ENCODE measurements around the gene NUP50.
"Not testable (repeated sequence)": the region's sequence is repeated elsewhere in the genome, so short reads cannot be mapped to it uniquely, and the experiment has no call there.

Gene NUP50

GRCh38 chr22:45183974-45184373 is 20.2 kb downstream of the NUP50 start:
- no peak for DNase-seq (ENCODE audit: low read depth)
- no peak for TF ChIP-seq CTCF (IDR thresholded peaks at IDR 0.05; ENCODE audit: control insufficient read depth, extremely low read depth, insufficient read depth)

GRCh38 chr22:45185718-45186514 is 22.2 kb downstream of the NUP50 start:
- no peak overlapping the region for H3K4me3 ChIP-seq (ENCODE audit: low read depth, low read length)
- no peak for DNase-seq (ENCODE audit: low read depth)
- TF ChIP-seq CTCF (IDR thresholded peaks at IDR 0.05; ENCODE audit: control insufficient read depth, extremely low read depth, insufficient read depth), result no peak

More at GRCh38 chr22:45183974-45184373, 20.2 kb downstream of the NUP50 start:
- no peak overlapping the region for H3K4me3 ChIP-seq (ENCODE audit: low read depth, low read length)

GRCh38 chr22:45187891-45188290 is 24.2 kb downstream of the NUP50 start:
- peak; percentile 83 for DNase-seq (ENCODE audit: low read depth)
- no peak for TF ChIP-seq CTCF (IDR thresholded peaks at IDR 0.05; ENCODE audit: control insufficient read depth, extremely low read depth, insufficient read depth)
- H3K4me3 ChIP-seq (ENCODE audit: low read depth, low read length), result no peak overlapping the region

GRCh38 chr22:45188779-45189178 is 25.1 kb downstream of the NUP50 start:
- no peak for DNase-seq (ENCODE audit: low read depth)
- no peak for TF ChIP-seq CTCF (IDR thresholded peaks at IDR 0.05; ENCODE audit: control insufficient read depth, extremely low read depth, insufficient read depth)
- H3K4me3 ChIP-seq (ENCODE audit: low read depth, low read length), result no peak overlapping the region

GRCh38 chr22:45190202-45190872 is 26.6 kb downstream of the NUP50 start:
- no peak for TF ChIP-seq CTCF (IDR thresholded peaks at IDR 0.05; ENCODE audit: control insufficient read depth, extremely low read depth, insufficient read depth)
- peak overlapping the region; percentile 6; the same call in 1 of the 2 replicates for H3K4me3 ChIP-seq (ENCODE audit: low read depth, low read length)
- DNase-seq (ENCODE audit: low read depth), result peak; percentile 84

GRCh38 chr22:45191746-45192145 is 28.0 kb downstream of the NUP50 start:
- not testable (repeated sequence) for DNase-seq (ENCODE audit: low read depth); H3K4me3 ChIP-seq (ENCODE audit: low read depth, low read length)

- no peak for DNase-seq (ENCODE audit: low read depth)
- no peak overlapping the region for H3K4me3 ChIP-seq (ENCODE audit: low read depth, low read length)
- TF ChIP-seq CTCF (IDR thresholded peaks at IDR 0.05; ENCODE audit: control insufficient read depth, extremely low read depth, insufficient read depth), result no peak
Observed at GRCh38 chr22:45192701-45193187, 29.0 kb downstream of the NUP50 start.
